GM12878 (cell line): Measurements from ENCODE around the gene UBASH3A. TPM values are rescaled to one million over a fixed set of nuclear protein-coding genes. Genes with fewer than 3 reads are reported as not detected.

Source experiments
- ATAC-seq: fragments of 200-7000 bp; cut with Tn5 transposase; 3 replicates; pipeline ENCODE4 v1.9.1; 2020; ENCODE audit warnings: mild to moderate bottlenecking, moderate library complexity
- BruUV-seq: library from RNA; stranded (reverse); fragments of 400-500 nt; replicated peaks from 2 replicates; lab custom pipeline; 2021; lab: Mats Ljungman, UMichigan
- CTCF ChIA-PET: fragments of 300-600 bp; sonication (Branson Sonifier 250); formaldehyde crosslinking; extraction: SDS; loops from one replicate; lab custom pipeline; 2021; ENCODE audit warnings: inconsistent platforms; lab: Yijun Ruan, JAX
- POLR2A ChIA-PET: fragments of 350-600 bp; formaldehyde crosslinking; extraction: SDS; loops from one replicate; lab custom pipeline; 2021; ENCODE audit warnings: inconsistent platforms; lab: Charles Lee
- RAD21 ChIA-PET: fragments of 300-600 bp; sonication (Branson Sonifier 250); formaldehyde crosslinking; loops from one replicate; lab custom pipeline; 2023; ENCODE audit warnings: antibody characterized with exemption; ENCODE audit not compliant: unreplicated experiment; lab: Charles Lee
- SMC1A ChIA-PET: fragments of 300-600 bp; sonication (Branson Sonifier 250); formaldehyde crosslinking; loops from one replicate; lab custom pipeline; 2023; ENCODE audit not compliant: unreplicated experiment, uncharacterized antibody; lab: Charles Lee
- DNase-seq: peaks from one replicate; pipeline ENCODE4 v3.0.0-alpha.2; 2011; ENCODE audit warnings: low read depth, low spot score
- FAIRE-seq: peaks from 3 replicates; lab custom pipeline; 2011; peaks lifted over from hg19 to GRCh38; lab: Jason Lieb, UNC
- H2AFZ ChIP-seq: 2 replicates; pipeline ENCODE4 v1.6.0; 2011; ENCODE audit warnings: low read depth, low read length, control low read depth; ENCODE audit not compliant: control insufficient read depth
- H3K27ac ChIP-seq: 2 replicates; pipeline ENCODE4 v1.5.1; 2011; ENCODE audit warnings: control low read depth; ENCODE audit not compliant: control insufficient read depth, insufficient read depth
- H3K27me3 ChIP-seq, 2 experiments: replicated peaks in 1 of 2; 2 replicates each; pipeline versions ENCODE4 v1.6.0 to v1.6.1; 2011; ENCODE audit warnings: low read length in 1 of 2; ENCODE audit not compliant: control insufficient read depth in 2 of 2, insufficient read depth in 2 of 2
- H3K36me3 ChIP-seq, 2 experiments: 2 replicates each; pipeline ENCODE4 v1.5.1; 2011; ENCODE audit warnings: low read length in 1 of 2; ENCODE audit not compliant: control insufficient read depth in 2 of 2, insufficient read depth in 2 of 2
- H3K4me1 ChIP-seq: 2 replicates; pipeline ENCODE4 v1.6.1; 2011; ENCODE audit warnings: mild to moderate bottlenecking, low read length, moderate library complexity, mixed read lengths; ENCODE audit not compliant: control insufficient read depth, insufficient read depth
- H3K4me2 ChIP-seq: 2 replicates; pipeline ENCODE4 v1.6.0; 2011; ENCODE audit warnings: control low read depth; ENCODE audit not compliant: control insufficient read depth, insufficient read depth
- H3K4me3 ChIP-seq: fragments of 200-600 bp; sonication (generic); 2 replicates; pipeline ENCODE4 v1.5.1; 2016
- H3K79me2 ChIP-seq: 2 replicates; pipeline ENCODE4 v1.6.0; 2011; ENCODE audit warnings: low read length; ENCODE audit not compliant: control insufficient read depth, insufficient read depth
- H3K9ac ChIP-seq: 2 replicates; pipeline ENCODE4 v1.8.0; 2011; ENCODE audit warnings: low read length, control low read depth, mixed read lengths; ENCODE audit not compliant: control insufficient read depth, insufficient read depth
- H3K9me3 ChIP-seq: replicated peaks from 3 replicates; pipeline ENCODE4 v1.5.1; 2011; ENCODE audit warnings: mild to moderate bottlenecking, low read length; ENCODE audit not compliant: control insufficient read depth, insufficient read depth
- H4K20me1 ChIP-seq: 2 replicates; pipeline ENCODE4 v1.6.0; 2011; ENCODE audit not compliant: control insufficient read depth, insufficient read depth
- BHLHE40 ChIP-seq, 2 experiments: fragments of 450-650 bp in 1 of 2; IDR thresholded peaks; 2 replicates each; pipeline ENCODE4 v1.6.1; 2011 to 2017; ENCODE audit warnings: low read depth in 2 of 2, borderline replicate concordance in 1 of 2, improper control_type of control experiment in 1 of 2, low read length in 1 of 2, mild to moderate bottlenecking in 1 of 2
- EGR1 ChIP-seq, 2 experiments: IDR thresholded peaks; 1 replicate in 1 of 2; 2 replicates in 1 of 2; pipeline ENCODE4 v1.6.1; 2011 to 2012; ENCODE audit warnings: low read depth in 2 of 2, low read length in 2 of 2, borderline replicate concordance in 1 of 2, mild to moderate bottlenecking in 1 of 2, moderate library complexity in 1 of 2
- ESRRA ChIP-seq: IDR thresholded peaks from 2 replicates; pipeline ENCODE4 v1.6.1; 2012; ENCODE audit warnings: mild to moderate bottlenecking, low read length, improper control_type of control experiment
- MTA2 ChIP-seq: fragments of 450-650 bp; IDR thresholded peaks from 2 replicates; pipeline ENCODE4 v1.6.1; 2016; ENCODE audit warnings: low read depth, mild to moderate bottlenecking, moderate library complexity
- NFIC ChIP-seq: IDR thresholded peaks from 2 replicates; pipeline ENCODE4 v1.6.1; 2012; ENCODE audit warnings: low read depth, mild to moderate bottlenecking, inconsistent platforms, low read length, moderate library complexity
- NRF1 ChIP-seq: conservative IDR thresholded peaks from 2 replicates; pipeline ENCODE4 v1.6.1; 2011; ENCODE audit warnings: mild to moderate bottlenecking, low read depth, low read length, improper control_type of control experiment
- RAD21 ChIP-seq: IDR thresholded peaks from 2 replicates; pipeline ENCODE4 v1.6.1; 2011; ENCODE audit warnings: mild to moderate bottlenecking, low read depth, low read length, moderate library complexity; ENCODE audit not compliant: insufficient read depth
- RAD51 ChIP-seq: fragments of 450-650 bp; IDR thresholded peaks from 2 replicates; pipeline ENCODE4 v1.6.1; 2016; ENCODE audit warnings: moderate library complexity, mild to moderate bottlenecking, inconsistent platforms
- SMC3 ChIP-seq: IDR thresholded peaks from 2 replicates; pipeline ENCODE4 v1.6.1; 2011; ENCODE audit warnings: low read length, improper control_type of control experiment, borderline replicate concordance
- WGBS: methylation state at CpG from one replicate; pipeline ENCODE4 v1.1.6; 2016; ENCODE audit warnings: low lambda C conversion rate; ENCODE audit not compliant: insufficient replicate concordance, insufficient coverage; ENCODE audit errors: missing lambda C conversion rate; 5-methylcytosine and 5-hydroxymethylcytosine counted together
- in situ Hi-C: fragments of 300-500 bp; cut with MboI; formaldehyde crosslinking; loops from 9 replicates; pipeline ENCODE4 v1.14.3; 2018; ENCODE audit warnings: mixed read lengths
- intact Hi-C: fragments of 100-400 bp; cut with micrococcal nuclease; formaldehyde crosslinking; loops from one replicate; pipeline ENCODE4 v1.14.2; 2022; ENCODE audit not compliant: unreplicated experiment
- polyA plus RNA-seq, 11 experiments: library from polyadenylated mRNA; depleted of rRNA in 4 of 11; unstranded in 6 of 11; stranded (reverse) in 5 of 11; fragments of >200 nt; fragmentation: Nextera tagmentation in 4 of 11; fragmentation: Illumina TruSeq in 1 of 11; extraction: Ambion mirVana in 4 of 11; extraction: Trizol in 1 of 11; gene quantifications; 1 replicate in 1 of 11; 2 replicates in 10 of 11; pipeline versions ENCODE4 v1.2.1 to v1.2.3, GENCODE V29; 2011 to 2016; ENCODE audit warnings: inconsistent platforms in 2 of 11, missing spikeins in 2 of 11, low read depth in 1 of 11
- total RNA-seq, 4 experiments: library from RNA; depleted of rRNA in 3 of 4; stranded (reverse); fragments of >200 nt in 3 of 4; fragmentation: Illumina TruSeq in 1 of 4; extraction: Trizol in 1 of 4; gene quantifications; 2 replicates each; pipeline versions ENCODE4 v1.2.1 to v1.2.3, GENCODE V29; 2013 to 2021
- TF ChIP-seq, protein P1 (sequence below): fragments of 450-650 bp; IDR thresholded peaks from 2 replicates; pipeline ENCODE4 v1.6.1; 2017; ENCODE audit warnings: mild to moderate bottlenecking, moderate library complexity
- TF ChIP-seq, protein P2 (sequence below): IDR thresholded peaks from 2 replicates; pipeline ENCODE4 v1.6.1; 2011; ENCODE audit warnings: low read depth, low read length, improper control_type of control experiment, borderline replicate concordance
- TF ChIP-seq, protein P3 (sequence below): fragments of 450-650 bp; IDR thresholded peaks from 2 replicates; pipeline ENCODE4 v1.6.1; 2017; ENCODE audit warnings: low read depth, mild to moderate bottlenecking, moderate library complexity

UBASH3A gene
- total and polyA plus RNA-seq, 10 of the 15 experiments (the other 5 are each of a cell fraction or from before 2014, with no cell fraction given), result 0.04 to 0.39 (median 0.23) TPM; not detected in 1

DNA sequence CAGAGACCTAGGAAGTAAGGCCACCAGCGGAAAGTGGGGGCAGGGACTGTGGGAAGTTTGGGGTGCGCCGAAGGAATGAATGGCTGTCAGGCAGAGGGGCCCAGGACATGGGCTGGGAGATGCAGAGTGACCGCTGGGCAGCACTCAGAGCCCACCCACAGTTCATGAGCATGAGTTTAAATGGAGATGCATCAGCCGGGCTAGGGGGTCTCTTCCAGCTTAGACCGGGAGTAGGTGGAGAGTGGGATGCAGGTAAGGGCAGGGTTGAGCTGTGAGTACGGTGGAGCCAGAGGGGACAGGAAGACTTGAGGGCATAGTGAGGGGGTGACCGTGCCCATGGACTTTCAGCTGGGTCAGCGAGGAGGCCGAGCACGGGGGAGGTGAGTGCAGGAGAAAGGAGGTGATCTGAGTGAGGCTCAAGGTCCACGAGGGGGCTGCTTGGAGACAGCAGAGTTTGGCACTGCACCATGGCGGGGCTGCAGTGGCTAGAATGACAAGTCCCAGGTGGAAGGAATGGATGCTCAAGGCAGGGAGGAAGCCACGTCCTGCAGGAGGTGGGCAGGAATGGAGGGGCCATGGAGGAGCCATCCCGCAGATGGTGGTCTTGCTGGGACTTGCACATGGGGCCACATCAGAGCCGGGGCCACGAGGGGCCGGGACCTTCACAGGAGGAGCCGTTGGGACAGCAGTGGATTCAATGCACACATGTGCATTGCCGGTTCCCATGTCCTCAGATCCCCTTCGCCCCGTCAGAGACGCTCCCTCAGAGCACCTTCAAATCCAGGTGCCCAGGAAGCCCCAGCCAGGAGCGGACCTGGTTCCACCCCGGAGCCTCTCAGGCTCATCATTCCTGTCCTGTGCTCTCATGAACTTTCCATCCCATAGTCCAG lies 34.9 kb downstream of the UBASH3A start:
- no peak for DNase-seq
- RAD21 ChIA-PET, result interaction anchor here (0.7 to 5.9 kb wide), 5 partner anchors 9 to 46 kb away, joined by 3 to 81 read pairs (median 5); no protein-coding TSS in a partner anchor
- Histone ChIP-seq H3K4me1 (peaks cover 18% of the 10 kb centered on the region), H3K9me3 (no peaks in the 10 kb centered on the region; the same call in 1 of the 3 replicates), H3K4me3 (no peak overlapping the region), H3K4me2 (no peak overlapping the region)
- in situ Hi-C loops, result no loop called here
- POLR2A ChIA-PET, result interaction anchor here (0.5 to 2.7 kb wide), 6 partner anchors 10 to 88 kb away, joined by 3 to 15 read pairs (median 6); no protein-coding TSS in a partner anchor
- TF ChIP-seq RAD51, result no peak
- no peak for TF ChIP-seq MTA2
- TF ChIP-seq SMC3, result no peak
- TF ChIP-seq, protein P1, sequence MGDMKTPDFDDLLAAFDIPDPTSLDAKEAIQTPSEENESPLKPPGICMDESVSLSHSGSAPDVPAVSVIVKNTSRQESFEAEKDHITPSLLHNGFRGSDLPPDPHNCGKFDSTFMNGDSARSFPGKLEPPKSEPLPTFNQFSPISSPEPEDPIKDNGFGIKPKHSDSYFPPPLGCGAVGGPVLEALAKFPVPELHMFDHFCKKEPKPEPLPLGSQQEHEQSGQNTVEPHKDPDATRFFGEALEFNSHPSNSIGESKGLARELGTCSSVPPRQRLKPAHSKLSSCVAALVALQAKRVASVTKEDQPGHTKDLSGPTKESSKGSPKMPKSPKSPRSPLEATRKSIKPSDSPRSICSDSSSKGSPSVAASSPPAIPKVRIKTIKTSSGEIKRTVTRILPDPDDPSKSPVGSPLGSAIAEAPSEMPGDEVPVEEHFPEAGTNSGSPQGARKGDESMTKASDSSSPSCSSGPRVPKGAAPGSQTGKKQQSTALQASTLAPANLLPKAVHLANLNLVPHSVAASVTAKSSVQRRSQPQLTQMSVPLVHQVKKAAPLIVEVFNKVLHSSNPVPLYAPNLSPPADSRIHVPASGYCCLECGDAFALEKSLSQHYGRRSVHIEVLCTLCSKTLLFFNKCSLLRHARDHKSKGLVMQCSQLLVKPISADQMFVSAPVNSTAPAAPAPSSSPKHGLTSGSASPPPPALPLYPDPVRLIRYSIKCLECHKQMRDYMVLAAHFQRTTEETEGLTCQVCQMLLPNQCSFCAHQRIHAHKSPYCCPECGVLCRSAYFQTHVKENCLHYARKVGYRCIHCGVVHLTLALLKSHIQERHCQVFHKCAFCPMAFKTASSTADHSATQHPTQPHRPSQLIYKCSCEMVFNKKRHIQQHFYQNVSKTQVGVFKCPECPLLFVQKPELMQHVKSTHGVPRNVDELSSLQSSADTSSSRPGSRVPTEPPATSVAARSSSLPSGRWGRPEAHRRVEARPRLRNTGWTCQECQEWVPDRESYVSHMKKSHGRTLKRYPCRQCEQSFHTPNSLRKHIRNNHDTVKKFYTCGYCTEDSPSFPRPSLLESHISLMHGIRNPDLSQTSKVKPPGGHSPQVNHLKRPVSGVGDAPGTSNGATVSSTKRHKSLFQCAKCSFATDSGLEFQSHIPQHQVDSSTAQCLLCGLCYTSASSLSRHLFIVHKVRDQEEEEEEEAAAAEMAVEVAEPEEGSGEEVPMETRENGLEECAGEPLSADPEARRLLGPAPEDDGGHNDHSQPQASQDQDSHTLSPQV, result no peak
- TF ChIP-seq, protein P2, sequence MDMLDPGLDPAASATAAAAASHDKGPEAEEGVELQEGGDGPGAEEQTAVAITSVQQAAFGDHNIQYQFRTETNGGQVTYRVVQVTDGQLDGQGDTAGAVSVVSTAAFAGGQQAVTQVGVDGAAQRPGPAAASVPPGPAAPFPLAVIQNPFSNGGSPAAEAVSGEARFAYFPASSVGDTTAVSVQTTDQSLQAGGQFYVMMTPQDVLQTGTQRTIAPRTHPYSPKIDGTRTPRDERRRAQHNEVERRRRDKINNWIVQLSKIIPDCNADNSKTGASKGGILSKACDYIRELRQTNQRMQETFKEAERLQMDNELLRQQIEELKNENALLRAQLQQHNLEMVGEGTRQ, result no peak
- no peak for TF ChIP-seq EGR1 (IDR thresholded peaks at IDR 0.05; ENCODE audit: borderline replicate concordance in 1 of 2, low read depth in 2 of 2, low read length in 2 of 2)
- TF ChIP-seq, protein P3, sequence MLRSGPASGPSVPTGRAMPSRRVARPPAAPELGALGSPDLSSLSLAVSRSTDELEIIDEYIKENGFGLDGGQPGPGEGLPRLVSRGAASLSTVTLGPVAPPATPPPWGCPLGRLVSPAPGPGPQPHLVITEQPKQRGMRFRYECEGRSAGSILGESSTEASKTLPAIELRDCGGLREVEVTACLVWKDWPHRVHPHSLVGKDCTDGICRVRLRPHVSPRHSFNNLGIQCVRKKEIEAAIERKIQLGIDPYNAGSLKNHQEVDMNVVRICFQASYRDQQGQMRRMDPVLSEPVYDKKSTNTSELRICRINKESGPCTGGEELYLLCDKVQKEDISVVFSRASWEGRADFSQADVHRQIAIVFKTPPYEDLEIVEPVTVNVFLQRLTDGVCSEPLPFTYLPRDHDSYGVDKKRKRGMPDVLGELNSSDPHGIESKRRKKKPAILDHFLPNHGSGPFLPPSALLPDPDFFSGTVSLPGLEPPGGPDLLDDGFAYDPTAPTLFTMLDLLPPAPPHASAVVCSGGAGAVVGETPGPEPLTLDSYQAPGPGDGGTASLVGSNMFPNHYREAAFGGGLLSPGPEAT, result no peak
- TF ChIP-seq NRF1, result no peak
- no peak for TF ChIP-seq NFIC
- TF ChIP-seq RAD21, result no peak
- TF ChIP-seq BHLHE40 (IDR thresholded peaks at IDR 0.05; ENCODE audit: borderline replicate concordance in 1 of 2, low read depth in 2 of 2, low read length in 1 of 2), result no peak
- TF ChIP-seq ESRRA, result no peak
- TF ChIP-seq, all 136 proteins: peak for 0
- Histone ChIP-seq H3K9ac (no peak overlapping the region), H4K20me1 (no peaks in the 10 kb centered on the region), H3K27me3 (no peaks in the 10 kb centered on the region), H3K36me3 (no peaks in the 10 kb centered on the region), H3K27ac (no peak overlapping the region), H2AFZ (no peak overlapping the region), H3K79me2 (no peaks in the 10 kb centered on the region)
- intact Hi-C loops, result no loop called here
- ATAC-seq, result no peak
- no peak for FAIRE-seq
- CTCF ChIA-PET, result interaction anchor here (0.6 to 1.2 kb wide), 4 partner anchors 10 to 128 kb away, joined by 3 read pairs; no protein-coding TSS in a partner anchor
- WGBS, result 65% methylated on average over 25 of the region's 25 CpGs
- BruUV-seq, result no TSS peak
- SMC1A ChIA-PET, result interaction anchor here (0.7 to 8.6 kb wide), 4 partner anchors 15 to 128 kb away, joined by 3 to 68 read pairs (median 4); no protein-coding TSS in a partner anchor
